ENCODE data around the gene FRMD4A.

DNA sequence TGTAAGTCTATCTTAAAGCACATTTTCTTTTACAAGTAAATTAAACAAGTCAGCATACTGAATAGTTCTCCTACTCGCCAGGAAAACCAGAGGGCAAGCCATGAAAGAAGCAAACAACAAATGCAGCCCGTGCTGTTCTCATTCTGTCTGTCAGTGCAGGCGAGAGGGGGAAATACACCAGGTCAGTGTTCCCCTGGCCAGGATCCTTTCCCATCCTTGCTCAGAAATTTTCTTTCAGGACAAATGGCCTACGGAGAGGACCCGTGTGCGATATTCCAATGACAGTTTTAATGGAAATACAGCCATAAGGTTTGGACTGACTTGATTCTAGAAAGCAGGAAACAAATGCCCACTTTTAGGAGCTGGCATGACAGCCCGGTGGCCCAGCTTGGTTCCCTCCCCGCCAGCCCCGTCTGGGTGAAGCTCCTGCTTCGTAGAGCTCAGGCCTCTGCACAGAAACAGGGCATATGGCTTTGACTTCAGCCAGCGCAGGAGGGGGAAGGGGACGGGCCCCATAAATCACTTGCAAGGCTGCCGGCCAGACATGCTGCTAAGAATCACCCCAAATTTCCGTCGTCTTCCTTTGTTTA is 67.8 kb downstream of the FRMD4A start:
- TF ChIP-seq, protein P1, sequence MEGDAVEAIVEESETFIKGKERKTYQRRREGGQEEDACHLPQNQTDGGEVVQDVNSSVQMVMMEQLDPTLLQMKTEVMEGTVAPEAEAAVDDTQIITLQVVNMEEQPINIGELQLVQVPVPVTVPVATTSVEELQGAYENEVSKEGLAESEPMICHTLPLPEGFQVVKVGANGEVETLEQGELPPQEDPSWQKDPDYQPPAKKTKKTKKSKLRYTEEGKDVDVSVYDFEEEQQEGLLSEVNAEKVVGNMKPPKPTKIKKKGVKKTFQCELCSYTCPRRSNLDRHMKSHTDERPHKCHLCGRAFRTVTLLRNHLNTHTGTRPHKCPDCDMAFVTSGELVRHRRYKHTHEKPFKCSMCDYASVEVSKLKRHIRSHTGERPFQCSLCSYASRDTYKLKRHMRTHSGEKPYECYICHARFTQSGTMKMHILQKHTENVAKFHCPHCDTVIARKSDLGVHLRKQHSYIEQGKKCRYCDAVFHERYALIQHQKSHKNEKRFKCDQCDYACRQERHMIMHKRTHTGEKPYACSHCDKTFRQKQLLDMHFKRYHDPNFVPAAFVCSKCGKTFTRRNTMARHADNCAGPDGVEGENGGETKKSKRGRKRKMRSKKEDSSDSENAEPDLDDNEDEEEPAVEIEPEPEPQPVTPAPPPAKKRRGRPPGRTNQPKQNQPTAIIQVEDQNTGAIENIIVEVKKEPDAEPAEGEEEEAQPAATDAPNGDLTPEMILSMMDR (optimal IDR thresholded peaks at IDR 0.05 in 1 of 3, IDR thresholded peaks at IDR 0.05 in 1 of 3, conservative IDR thresholded peaks at IDR 0.05 in 1 of 3; ENCODE audit: extremely low read depth in 1 of 3, insufficient read depth in 2 of 3, low read length in 3 of 3): no peak
- TF ChIP-seq EZH2 (IDR thresholded peaks at IDR 0.05; ENCODE audit: low read length): no peak
